Stimulated activated CD4-positive, alpha-beta T cell treated with anti-CD3 and anti-CD28 coated beads, Interleukin-4, amount 100 ng/mL, for 48 hours (primary cell): ENCODE data around the gene EPOP.

Experiments used
- DNase-seq, 2 donors: peaks; one replicate each; pipeline ENCODE4 v3.0.0-alpha.2; 2020; ENCODE audit warnings: low read depth in 2 of 2

The EPOP gene

DNA sequence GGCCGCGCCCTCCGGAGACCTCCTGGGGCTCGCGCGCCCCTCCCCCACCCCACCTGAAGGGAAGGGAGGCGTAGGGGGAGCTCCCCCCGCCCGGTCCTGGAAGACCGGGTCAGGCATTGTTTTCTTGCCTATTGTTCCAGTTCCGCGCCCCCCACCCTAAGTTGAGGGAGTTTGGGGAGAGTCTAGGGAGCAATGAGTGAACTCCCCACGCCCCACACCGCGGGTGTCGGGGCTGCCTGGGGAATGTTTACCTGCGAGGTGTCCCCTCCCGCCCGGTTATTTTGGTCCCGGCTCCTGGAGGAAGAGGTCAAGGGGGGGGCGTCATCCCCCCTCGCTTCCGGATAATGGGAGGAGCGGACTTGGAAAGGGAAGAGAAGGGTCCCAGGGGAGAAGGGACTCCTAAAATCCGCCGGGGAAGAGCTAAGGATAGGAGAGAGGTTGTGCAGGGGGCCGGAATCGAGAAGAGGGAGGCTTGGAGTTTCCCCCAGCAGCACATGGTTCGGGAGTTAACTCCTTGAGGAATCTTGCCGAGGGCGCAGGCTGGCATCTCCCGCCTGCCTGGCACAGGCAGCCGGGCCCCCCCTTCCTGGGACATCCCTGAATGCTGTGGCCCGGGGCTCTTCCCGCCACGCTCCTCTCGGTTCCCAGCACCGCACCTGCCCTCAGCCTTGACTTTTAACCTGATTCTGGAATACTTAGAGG lies 31.2 kb upstream of the EPOP start:
- peak; percentile 17 for DNase-seq

- no peak for DNase-seq
Measured at GRCh38 chr17:38705523-38705802, 30.7 kb upstream of the EPOP start.

- peak; percentile 56 to 61 for DNase-seq
Measured at GRCh38 chr17:38704606-38705522, 30.1 kb upstream of the EPOP start, which contains the start of gene MLLT6. TSS of gene MLLT6 (plus strand) at chr17:38705273. CDS start at chr17:38705633, 360 bp downstream.

GRCh38 chr17:38703742-38704605 lies 29.2 kb upstream of the EPOP start:
- peak; percentile 77 to 88 for DNase-seq

- peak; percentile 19 to 32 for DNase-seq
Measured at GRCh38 chr17:38702916-38703741, 28.4 kb upstream of the EPOP start.

DNA sequence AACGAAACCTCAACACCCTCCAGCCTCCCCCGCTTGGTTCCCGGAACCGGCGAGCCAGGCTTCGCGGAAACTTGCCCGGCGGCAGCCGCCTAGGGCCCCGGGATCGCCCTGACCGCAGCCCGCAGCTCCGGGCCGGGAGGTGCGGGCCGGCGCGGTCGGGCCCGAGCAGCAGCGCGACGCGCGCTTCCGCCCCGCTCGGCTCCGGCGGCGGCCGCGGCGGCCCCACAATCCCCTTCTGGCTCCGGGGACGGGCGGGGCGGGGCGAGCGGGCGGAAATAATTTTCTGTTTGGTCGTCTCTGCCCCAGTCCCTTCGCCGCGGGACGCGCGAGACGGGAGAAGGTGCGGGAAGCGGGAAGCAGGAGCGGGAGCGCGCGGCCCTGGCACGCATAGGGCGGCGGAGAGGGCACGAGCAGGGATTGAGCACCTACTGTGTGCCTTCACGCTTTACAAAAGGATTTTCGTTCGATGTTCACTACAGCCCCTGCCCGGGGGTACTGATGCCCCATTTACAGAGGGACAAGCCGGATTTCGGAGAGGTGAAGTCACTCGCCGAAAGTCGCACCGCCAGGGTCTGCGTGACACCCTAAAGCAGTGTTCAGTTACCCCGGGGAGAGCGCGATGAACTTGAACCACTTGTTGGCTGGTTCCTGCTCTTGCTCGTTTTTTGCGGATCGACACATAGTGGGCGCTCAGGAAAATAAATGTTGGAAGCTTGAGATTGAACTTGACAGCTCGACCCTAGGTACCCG lies 27.6 kb upstream of the EPOP start:
- peak; percentile 75 to 81 for DNase-seq

DNA sequence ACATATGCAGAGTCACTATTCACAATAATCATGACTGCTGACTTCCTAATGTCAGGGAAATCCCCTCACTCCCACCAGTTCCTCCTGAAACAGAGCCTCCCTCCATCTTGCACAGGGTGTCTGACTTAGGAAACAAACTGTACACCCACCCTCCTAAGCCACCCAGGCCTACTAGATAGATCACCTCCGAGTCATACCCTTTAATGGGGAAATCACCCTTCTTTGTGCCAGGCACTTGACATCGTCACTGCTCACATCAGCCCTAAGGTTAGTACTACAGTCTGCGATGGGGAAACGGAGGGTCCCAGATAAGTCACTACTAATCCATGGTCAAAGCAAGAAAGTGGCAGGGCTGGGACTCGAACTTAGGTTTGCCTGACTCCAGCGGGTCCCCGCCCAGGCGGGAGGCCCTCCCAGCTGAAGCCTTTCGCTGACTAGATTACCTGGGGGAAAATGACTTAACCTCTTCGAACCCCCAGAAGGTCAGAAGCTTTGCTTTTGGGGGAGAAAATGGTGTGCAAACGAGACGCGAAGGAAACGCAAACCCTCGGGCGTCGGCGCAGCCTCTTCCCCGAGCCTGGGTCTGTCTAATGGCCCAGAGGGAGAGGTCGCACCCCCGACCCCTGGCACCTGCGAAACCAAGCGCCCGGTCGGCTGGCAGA lies 26.9 kb upstream of the EPOP start:
- DNase-seq, result peak; percentile 80 to 84

- no peak for DNase-seq
Measured at GRCh38 chr17:38698760-38699159, 24.0 kb upstream of the EPOP start.

DNA sequence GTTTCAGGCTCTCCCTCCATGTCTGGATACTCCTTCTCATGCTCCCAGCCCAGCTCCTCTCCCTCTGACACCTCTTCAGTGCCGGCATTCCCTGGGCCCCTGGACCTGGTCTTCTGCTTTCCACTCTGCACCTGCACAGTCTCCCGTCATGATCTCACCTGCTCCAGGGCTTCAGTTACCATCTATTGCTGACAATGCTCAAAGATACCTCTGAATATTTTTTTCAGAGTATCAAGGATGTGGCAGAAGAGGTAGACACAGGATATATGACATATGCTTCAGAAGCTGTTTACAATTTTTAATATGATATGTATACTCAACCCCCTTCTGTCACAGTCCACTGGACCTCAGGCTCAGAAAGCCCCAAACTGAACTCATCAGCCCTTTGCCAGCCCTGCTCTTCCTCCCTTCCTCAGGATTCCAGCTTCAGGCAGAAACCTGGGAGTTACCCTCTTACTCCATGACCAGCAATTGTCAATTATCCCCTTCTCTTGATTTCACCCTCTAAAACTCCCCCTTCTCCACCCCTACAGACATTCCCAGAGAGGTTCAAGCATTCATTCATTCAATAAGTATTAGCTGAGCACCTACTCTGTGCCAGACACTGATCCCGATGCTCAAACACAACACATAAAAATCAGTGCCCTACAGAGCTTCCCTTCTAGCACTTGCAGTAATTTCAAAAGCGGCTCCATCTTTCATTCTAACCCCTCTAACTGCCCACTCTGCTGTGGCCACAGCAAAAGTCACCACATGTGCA lies 22.5 kb upstream of the EPOP start:
- no peak for DNase-seq

DNA sequence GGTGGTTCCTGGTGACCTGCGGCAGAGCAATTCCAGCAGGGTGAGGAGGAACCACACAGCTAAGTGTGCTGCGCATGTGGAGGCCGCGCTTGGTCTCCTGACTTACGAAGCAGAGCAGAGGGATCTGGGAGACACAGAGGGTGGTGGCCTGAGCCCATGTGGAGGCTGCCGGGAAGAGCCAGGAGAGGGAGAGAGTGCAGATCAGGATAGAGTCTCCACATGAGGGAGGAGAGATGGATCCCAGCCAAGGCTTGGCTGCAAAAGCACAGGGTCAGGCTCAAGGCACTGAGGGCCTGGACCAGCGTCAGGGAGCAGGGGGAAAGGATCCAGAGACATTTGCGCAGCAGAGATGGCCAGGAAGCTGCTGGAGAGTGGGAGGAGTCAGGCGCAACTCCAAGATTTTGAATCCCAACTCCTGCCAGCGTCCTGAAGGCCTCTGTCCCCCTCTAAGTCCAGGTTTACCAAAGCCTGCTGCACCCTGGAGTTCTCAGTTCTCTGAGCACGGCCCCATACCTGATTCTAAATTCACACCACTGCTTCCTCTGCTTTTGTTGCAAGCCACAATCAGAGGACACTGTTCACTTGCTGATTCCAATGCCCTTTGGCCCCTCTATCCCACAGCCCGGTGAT lies 19.1 kb upstream of the EPOP start:
- DNase-seq, result no peak

GRCh38 chr17:38691154-38691553 lies 16.4 kb upstream of the EPOP start:
- no peak for DNase-seq

GRCh38 chr17:38690386-38690785 lies 15.6 kb upstream of the EPOP start:
- DNase-seq, result no peak

- DNase-seq, result no peak
Measured at GRCh38 chr17:38687286-38687685, 12.5 kb upstream of the EPOP start.

DNA sequence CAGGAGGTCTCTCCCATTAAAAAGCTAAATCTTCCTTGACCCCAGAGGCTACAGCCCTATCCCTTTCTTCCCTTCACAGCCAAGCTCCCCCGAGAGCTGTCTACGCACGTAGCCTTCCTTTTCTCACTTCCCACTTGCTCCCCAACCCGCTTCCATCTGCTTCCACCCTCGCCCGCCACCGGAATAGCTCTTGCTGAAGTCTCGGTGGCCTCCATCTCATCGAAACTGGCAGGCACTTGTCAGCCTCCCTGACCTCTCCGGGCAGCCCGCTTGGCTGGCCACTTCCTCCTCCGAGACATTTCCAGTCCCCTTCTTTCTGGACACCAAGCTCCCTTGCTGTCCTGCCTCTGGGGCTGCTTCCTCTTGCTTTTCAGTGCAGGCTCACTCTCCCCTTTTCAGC lies 10.7 kb upstream of the EPOP start:
- DNase-seq, result no peak

- no peak for DNase-seq
Measured at GRCh38 chr17:38681096-38681495, 6.3 kb upstream of the EPOP start.

DNA sequence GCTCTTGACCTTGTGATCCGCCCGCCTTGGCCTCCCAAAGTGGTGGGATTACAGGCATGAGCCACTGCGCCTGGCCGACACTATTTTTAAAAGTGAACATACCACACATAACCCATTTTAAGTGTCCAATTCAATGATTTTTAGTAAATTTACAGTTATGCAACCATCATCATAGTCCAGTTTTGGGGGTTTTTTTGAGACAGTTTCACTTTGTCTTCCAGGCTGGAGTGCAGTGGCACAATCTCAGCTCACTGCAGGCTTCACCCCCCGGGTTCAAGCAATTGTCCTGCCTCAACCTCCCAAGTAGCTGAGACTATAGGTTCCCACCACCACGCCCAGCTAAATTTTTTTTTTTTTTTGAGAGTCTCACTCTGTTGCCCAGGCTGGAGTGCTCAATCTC lies 3.1 kb upstream of the EPOP start:
- DNase-seq, result no peak

DNA sequence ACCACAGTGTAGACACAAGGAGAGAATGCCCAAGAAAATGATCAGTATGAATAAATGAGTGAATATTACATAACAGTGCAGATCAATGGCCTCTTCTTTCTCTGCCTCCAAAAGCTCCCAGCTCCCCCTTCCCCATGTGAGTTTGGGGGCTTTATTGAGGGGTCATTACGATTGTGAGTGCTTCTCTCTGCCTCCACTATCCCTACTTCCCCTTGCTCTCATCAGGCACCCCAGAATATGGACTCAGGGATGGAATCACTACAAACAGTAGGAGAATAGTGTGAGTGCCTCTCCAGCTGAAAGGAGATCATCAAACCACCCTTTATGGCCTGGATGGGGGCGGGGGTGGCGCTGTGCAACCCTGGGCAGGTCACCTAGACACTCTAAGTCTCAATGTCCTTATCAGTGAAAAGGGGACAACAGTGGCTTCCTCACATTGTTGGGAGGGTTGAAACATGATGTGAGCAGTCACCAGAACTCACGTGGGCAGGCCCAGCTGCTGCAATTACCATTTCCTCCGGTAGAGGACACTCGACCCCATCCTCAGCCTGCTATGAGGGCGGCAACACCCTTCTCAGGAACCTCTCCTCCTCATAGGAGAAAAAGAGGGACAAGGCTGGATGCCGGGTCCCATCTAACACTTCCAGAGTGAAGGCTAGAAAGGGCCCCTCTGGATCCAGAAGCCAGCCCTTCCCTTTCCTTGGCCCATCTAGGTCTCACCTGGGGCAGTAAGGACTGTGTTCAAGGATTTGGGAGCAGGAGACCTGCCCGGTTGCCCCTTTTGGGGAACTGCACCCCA lies 2.1 kb upstream of the EPOP start:
- DNase-seq, result peak; percentile 77 to 82
